Adipocyte (in vitro differentiated cells): ENCODE measurements around the gene KRT75.
A peak's percentile ranks its signal among the peaks of the same experiment; 100 is the strongest.

ENCODE experiments used
- DNase-seq: peaks from one replicate; pipeline ENCODE4 v3.0.0-alpha.2; 2015; ENCODE audit warnings: low read depth
- H3K27me3 ChIP-seq: replicated peaks from 2 replicates; pipeline ENCODE4 v1.7.0; 2013; ENCODE audit warnings: mild to moderate bottlenecking, low read length, moderate library complexity; ENCODE audit not compliant: control insufficient read depth, insufficient read depth
- H3K36me3 ChIP-seq: 2 replicates; pipeline ENCODE4 v1.7.0; 2013; ENCODE audit warnings: low read length, mild to moderate bottlenecking, moderate library complexity; ENCODE audit not compliant: control insufficient read depth, insufficient read depth, severe bottlenecking
- H3K4me1 ChIP-seq: 2 replicates; pipeline ENCODE4 v1.7.0; 2013; ENCODE audit warnings: mild to moderate bottlenecking, low read length, moderate library complexity; ENCODE audit not compliant: control insufficient read depth, insufficient read depth
- H3K4me3 ChIP-seq: 2 replicates; pipeline ENCODE4 v1.7.0; 2013; ENCODE audit warnings: mild to moderate bottlenecking, low read length, moderate library complexity
- H3K9ac ChIP-seq: 2 replicates; pipeline ENCODE4 v1.7.0; 2013; ENCODE audit warnings: mild to moderate bottlenecking, low read length, moderate library complexity
- H3K9me3 ChIP-seq: 2 replicates; pipeline ENCODE4 v1.7.0; 2013; ENCODE audit warnings: mild to moderate bottlenecking, low read length, moderate library complexity; ENCODE audit not compliant: control insufficient read depth

KRT75 gene

DNA sequence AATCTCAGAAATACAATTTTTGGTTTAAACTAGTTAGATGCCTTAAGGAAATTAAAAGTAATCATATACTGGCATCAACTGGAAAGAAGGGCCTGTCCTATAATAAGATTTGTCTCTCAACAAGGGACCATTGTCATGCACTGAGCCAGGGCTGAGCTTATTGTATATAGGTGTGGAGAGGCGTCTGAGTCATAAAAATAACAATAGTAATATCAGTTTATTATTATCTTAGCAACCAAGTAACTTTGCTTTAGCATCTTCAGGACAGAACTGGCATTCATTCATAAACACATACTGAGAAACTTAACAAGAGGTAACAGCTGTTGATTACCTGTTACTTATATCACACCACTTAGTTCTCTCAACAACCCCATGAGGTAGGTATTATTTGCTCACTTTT is 7.1 kb downstream of the KRT75 start:
- peaks cover 46% of the 10 kb centered on the region for H3K27me3 ChIP-seq
- DNase-seq = no peak
- H3K9ac ChIP-seq = no peak overlapping the region
- H3K9me3 ChIP-seq = no peaks in the 10 kb centered on the region
- peaks cover 11% of the 10 kb centered on the region for H3K4me1 ChIP-seq
- H3K36me3 ChIP-seq = no peaks in the 10 kb centered on the region
- no peak overlapping the region for H3K4me3 ChIP-seq

GRCh38 chr12:52426034-52426433 is 8.1 kb downstream of the KRT75 start:
- Histone ChIP-seq H3K27me3 (peaks cover 44% of the 10 kb centered on the region), H3K9me3 (no peaks in the 10 kb centered on the region), H3K4me1 (peaks cover 11% of the 10 kb centered on the region), H3K9ac (no peak overlapping the region), H3K4me3 (no peak overlapping the region), H3K36me3 (no peaks in the 10 kb centered on the region)
- no peak for DNase-seq

GRCh38 chr12:52425466-52425865 is 8.7 kb downstream of the KRT75 start:
- Histone ChIP-seq H3K4me3 (no peak overlapping the region), H3K9ac (no peak overlapping the region), H3K36me3 (no peaks in the 10 kb centered on the region), H3K9me3 (no peaks in the 10 kb centered on the region), H3K4me1 (peaks cover 11% of the 10 kb centered on the region), H3K27me3 (peaks cover 38% of the 10 kb centered on the region)
- DNase-seq = no peak

- no peak for DNase-seq
- Histone ChIP-seq H3K4me3 (no peak overlapping the region), H3K9me3 (no peaks in the 10 kb centered on the region), H3K36me3 (no peaks in the 10 kb centered on the region), H3K9ac (no peak overlapping the region), H3K27me3 (peaks cover 30% of the 10 kb centered on the region), H3K4me1 (peaks cover 11% of the 10 kb centered on the region)
Measured at GRCh38 chr12:52423661-52424500, 10.3 kb downstream of the KRT75 start.

GRCh38 chr12:52423035-52423434 is 11.1 kb downstream of the KRT75 start:
- Histone ChIP-seq H3K4me3 (no peak overlapping the region), H3K9me3 (no peaks in the 10 kb centered on the region), H3K27me3 (peaks cover 22% of the 10 kb centered on the region), H3K9ac (no peak overlapping the region), H3K36me3 (no peaks in the 10 kb centered on the region), H3K4me1 (peaks cover 11% of the 10 kb centered on the region)
- no peak for DNase-seq

DNA sequence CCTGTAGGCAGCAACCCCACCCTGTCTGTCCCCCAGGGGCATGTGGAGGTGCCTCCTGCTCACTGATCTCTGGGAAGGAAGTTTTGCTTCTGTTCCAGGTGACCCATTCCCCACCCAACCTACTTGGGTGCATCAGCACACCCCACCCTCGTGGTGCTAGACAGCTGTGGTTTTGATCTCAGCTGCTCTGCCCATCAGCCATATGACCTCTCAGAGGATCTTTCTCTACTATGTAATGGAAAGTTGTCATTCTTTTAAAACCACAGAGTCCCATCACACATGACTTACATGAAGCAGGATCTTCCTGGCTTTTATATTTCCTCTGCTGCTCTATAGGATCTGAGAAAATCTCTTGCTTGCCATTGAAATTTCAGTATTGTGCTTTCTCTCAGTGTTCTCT is 14.5 kb downstream of the KRT75 start:
- no peak overlapping the region for H3K4me3 ChIP-seq
- H3K9ac ChIP-seq = no peak overlapping the region
- peaks cover 14% of the 10 kb centered on the region for H3K27me3 ChIP-seq
- H3K9me3 ChIP-seq = no peaks in the 10 kb centered on the region
- DNase-seq = no peak
- no peaks in the 10 kb centered on the region for H3K36me3 ChIP-seq
- H3K4me1 ChIP-seq = peaks cover 26% of the 10 kb centered on the region

GRCh38 chr12:52418576-52419110 is 15.5 kb downstream of the KRT75 start:
- no peak overlapping the region for H3K9ac ChIP-seq
- no peaks in the 10 kb centered on the region for H3K9me3 ChIP-seq
- H3K4me1 ChIP-seq = peaks cover 25% of the 10 kb centered on the region
- H3K4me3 ChIP-seq = no peak overlapping the region
- DNase-seq = no peak
- H3K27me3 ChIP-seq = peaks cover 18% of the 10 kb centered on the region
- H3K36me3 ChIP-seq = no peaks in the 10 kb centered on the region

DNA sequence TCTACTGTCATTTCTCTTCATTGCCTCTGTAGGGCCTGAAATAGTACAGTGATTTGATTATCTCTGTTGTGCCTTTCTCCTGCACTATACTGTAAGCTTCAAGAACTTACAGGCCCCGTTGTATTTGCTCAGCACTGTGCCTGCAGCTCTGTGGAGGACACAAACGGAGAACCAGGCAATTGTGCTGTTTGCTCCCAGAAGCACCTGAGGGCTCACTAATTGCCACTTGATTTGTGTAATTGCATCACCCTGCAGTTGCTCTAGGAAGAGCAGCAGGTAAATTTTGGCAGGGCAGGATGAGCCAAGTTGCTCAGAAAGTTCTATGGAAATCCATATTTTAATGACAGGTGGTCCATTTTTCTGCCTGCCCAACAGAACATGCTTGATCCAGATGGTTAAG is 16.4 kb downstream of the KRT75 start:
- Histone ChIP-seq H3K9me3 (no peaks in the 10 kb centered on the region), H3K4me3 (no peak overlapping the region), H3K27me3 (peaks cover 27% of the 10 kb centered on the region), H3K9ac (no peak overlapping the region), H3K36me3 (no peaks in the 10 kb centered on the region), H3K4me1 (peaks cover 16% of the 10 kb centered on the region)
- DNase-seq = no peak

GRCh38 chr12:52416795-52417194 is 17.4 kb downstream of the KRT75 start:
- H3K9me3 ChIP-seq = no peaks in the 10 kb centered on the region
- no peak for DNase-seq
- peak overlapping the region; percentile 4 for H3K9ac ChIP-seq
- peaks cover 15% of the 10 kb centered on the region for H3K4me1 ChIP-seq
- H3K4me3 ChIP-seq = no peak overlapping the region
- H3K36me3 ChIP-seq = no peaks in the 10 kb centered on the region
- peaks cover 23% of the 10 kb centered on the region for H3K27me3 ChIP-seq

- no peak overlapping the region for H3K4me3 ChIP-seq
- no peak overlapping the region for H3K9ac ChIP-seq
- peak; percentile 80 for DNase-seq
- no peaks in the 10 kb centered on the region for H3K9me3 ChIP-seq
- peaks cover 20% of the 10 kb centered on the region for H3K27me3 ChIP-seq
- H3K36me3 ChIP-seq = no peaks in the 10 kb centered on the region
- H3K4me1 ChIP-seq = peaks cover 15% of the 10 kb centered on the region
Measured at GRCh38 chr12:52415870-52416750, 18.1 kb downstream of the KRT75 start.

- Histone ChIP-seq H3K9ac (no peak overlapping the region), H3K4me3 (no peak overlapping the region), H3K4me1 (peaks cover 15% of the 10 kb centered on the region), H3K27me3 (peaks cover 19% of the 10 kb centered on the region), H3K9me3 (no peaks in the 10 kb centered on the region), H3K36me3 (no peaks in the 10 kb centered on the region)
- DNase-seq = no peak
Measured at GRCh38 chr12:52414936-52415335, 19.2 kb downstream of the KRT75 start.
